ENCODE results near the gene C20orf141.
"Not testable (repeated sequence)": the region's sequence is repeated elsewhere in the genome, so short reads cannot be mapped to it uniquely, and the experiment has no call there.

C20orf141 gene

DNA sequence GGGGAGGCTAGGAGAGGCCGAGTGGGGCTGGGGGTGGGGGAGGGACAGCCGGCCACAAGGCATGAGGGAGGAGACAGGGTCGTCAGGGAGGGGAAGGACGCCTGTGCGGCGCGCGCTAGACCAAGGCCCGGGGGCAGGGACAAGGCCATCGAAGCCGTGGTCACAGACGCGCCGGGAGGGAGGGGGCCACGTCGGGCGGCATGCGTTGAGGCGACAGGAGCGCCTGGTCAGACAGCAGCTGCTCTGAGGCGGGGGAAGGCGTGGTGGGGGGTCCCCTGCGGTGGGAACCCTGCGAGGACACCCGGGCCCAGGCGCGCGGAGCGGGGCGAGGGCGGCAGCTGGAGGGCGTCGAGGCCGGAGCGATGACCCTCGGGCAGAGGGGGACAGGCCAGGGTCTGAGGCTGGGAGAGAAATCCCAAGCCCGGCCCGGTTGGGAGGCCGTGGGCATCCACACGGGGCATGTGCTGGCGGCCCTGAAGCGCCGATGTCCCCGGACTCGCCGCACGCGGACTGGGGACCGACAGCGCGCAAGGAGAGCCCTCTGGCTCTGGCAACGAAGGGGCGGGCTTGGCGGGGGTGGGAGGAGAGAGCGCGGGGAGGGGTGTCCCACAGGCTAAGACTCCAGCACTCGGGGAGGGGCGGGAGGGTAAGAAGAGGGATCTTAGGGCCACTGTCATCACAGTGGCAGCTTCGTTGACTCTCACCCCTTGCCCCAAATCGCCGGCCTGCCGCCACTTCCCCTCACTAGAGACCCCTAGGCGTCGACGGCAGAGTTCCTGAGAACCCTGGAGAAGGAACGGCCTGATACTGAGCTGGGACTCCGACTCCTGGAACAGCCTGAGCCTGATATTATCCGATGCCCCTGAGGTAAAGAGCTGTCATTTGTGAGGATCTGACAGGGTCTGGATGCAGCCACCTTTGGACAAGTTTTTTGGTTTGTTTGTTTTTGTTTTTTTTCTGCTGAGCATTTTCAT, 6.4 kb downstream of the C20orf141 start:
- no peak overlapping the region for H3K9ac ChIP-seq (ENCODE audit: low read depth in 1 of 2, low read length in 2 of 2)
- H3K4me1 ChIP-seq (ENCODE audit: control insufficient read depth in 2 of 2, insufficient read depth in 2 of 2, low read length in 2 of 2), result no peaks in the 10 kb centered on the region
- peaks cover 21 to 23% of the 10 kb centered on the region in 2 donors for H3K27me3 ChIP-seq (ENCODE audit: control insufficient read depth in 2 of 2, insufficient read depth in 2 of 2, low read length in 2 of 2)
- H3K9me3 ChIP-seq (ENCODE audit: control insufficient read depth in 2 of 2, low read length in 2 of 2), result no peaks in the 10 kb centered on the region
- H3K4me3 ChIP-seq (ENCODE audit: low read length in 2 of 2), result no peak overlapping the region
- no peak overlapping the region for H3K27ac ChIP-seq (ENCODE audit: low read depth in 2 of 2, low read length in 2 of 2)
- H3K36me3 ChIP-seq (ENCODE audit: control insufficient read depth in 2 of 2, insufficient read depth in 2 of 2, low read length in 2 of 2), result no peaks in the 10 kb centered on the region

DNA sequence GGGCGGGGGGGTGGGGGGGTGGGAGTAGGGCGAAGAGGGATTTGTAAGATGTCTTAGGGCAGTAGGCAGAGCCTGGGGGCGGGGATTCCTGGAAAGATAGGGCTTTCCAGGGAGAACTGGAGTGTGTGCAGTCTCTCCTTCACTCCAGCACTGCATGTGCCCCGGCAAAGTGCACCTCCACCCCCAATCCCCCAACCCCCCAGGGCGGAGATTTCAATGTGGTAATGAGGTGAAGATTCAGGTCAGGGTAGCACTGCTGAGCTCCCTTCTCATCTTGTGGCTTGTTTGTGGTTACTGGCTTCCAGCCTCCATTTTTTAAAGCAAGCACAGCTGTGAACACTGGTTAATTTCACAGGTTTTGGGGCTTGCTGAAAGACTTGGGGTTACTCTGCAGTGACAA, 7.3 kb downstream of the C20orf141 start:
- H3K9me3 ChIP-seq (ENCODE audit: control insufficient read depth in 2 of 2, low read length in 2 of 2), result no peaks in the 10 kb centered on the region
- no peak overlapping the region for H3K27ac ChIP-seq (ENCODE audit: low read depth in 2 of 2, low read length in 2 of 2)
- no peaks in the 10 kb centered on the region for H3K4me1 ChIP-seq (ENCODE audit: control insufficient read depth in 2 of 2, insufficient read depth in 2 of 2, low read length in 2 of 2)
- peaks cover 21 to 26% of the 10 kb centered on the region in 2 donors for H3K27me3 ChIP-seq (ENCODE audit: control insufficient read depth in 2 of 2, insufficient read depth in 2 of 2, low read length in 2 of 2)
- no peaks in the 10 kb centered on the region for H3K36me3 ChIP-seq (ENCODE audit: control insufficient read depth in 2 of 2, insufficient read depth in 2 of 2, low read length in 2 of 2)
- H3K9ac ChIP-seq (ENCODE audit: low read depth in 1 of 2, low read length in 2 of 2), result no peak overlapping the region
- H3K4me3 ChIP-seq (ENCODE audit: low read length in 2 of 2), result no peak overlapping the region

DNA sequence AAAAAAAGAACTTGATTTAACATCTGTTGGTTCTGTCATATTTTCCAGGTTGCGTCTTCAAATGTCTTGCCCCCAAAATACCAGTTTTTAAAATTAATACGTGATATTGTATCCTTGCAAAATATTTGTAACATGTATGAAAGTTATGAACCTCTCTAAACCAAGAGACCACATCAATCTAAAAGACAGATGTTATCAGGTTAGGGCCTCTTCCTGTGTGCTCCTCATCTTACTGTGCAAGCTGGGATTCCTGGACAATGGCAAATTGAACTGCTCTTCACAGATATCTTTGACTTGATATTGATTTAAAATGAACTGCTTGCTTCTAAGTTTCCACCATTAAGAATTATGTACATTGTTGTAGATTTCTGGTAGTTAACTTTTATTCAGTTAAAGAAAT, 11.0 kb downstream of the C20orf141 start:
- H3K27ac ChIP-seq (ENCODE audit: low read depth in 2 of 2, low read length in 2 of 2), result no peak overlapping the region
- H3K9ac ChIP-seq (ENCODE audit: low read depth in 1 of 2, low read length in 2 of 2), result no peak overlapping the region
- no peaks in the 10 kb centered on the region for H3K9me3 ChIP-seq (ENCODE audit: control insufficient read depth in 2 of 2, low read length in 2 of 2)
- H3K27me3 ChIP-seq (ENCODE audit: control insufficient read depth in 2 of 2, insufficient read depth in 2 of 2, low read length in 2 of 2), result peaks cover 12 to 22% of the 10 kb centered on the region in 2 donors
- no peaks in the 10 kb centered on the region for H3K36me3 ChIP-seq (ENCODE audit: control insufficient read depth in 2 of 2, insufficient read depth in 2 of 2, low read length in 2 of 2)
- no peaks in the 10 kb centered on the region for H3K4me1 ChIP-seq (ENCODE audit: control insufficient read depth in 2 of 2, insufficient read depth in 2 of 2, low read length in 2 of 2)
- no peak overlapping the region for H3K4me3 ChIP-seq (ENCODE audit: low read length in 2 of 2)

- H3K4me1 ChIP-seq (ENCODE audit: control insufficient read depth in 2 of 2, insufficient read depth in 2 of 2, low read length in 2 of 2), result no peaks in the 10 kb centered on the region
- H3K36me3 ChIP-seq (ENCODE audit: control insufficient read depth in 2 of 2, insufficient read depth in 2 of 2, low read length in 2 of 2), result no peaks in the 10 kb centered on the region
These were observed 11.9 kb downstream of the C20orf141 start for GRCh38 chr20:2826655-2827054.

DNA sequence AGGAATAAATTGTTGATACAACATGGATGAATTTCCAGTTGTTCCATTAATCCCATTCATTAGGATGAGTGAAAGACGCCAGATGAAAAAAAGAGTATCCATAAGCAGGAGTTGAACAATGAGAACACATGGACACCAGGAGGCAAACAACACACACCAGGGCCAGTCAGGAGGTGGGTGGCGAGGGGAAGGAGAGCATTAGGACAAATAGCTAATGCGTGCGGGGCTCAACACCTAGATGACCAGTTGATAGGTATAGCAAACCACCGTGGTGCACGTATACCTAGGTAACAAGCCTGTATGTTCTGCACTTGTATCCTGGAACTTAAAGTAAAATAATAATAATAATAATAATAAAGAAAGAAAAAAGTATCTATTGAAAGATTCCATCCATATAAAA, 14.6 kb downstream of the C20orf141 start:
- H3K9ac ChIP-seq (ENCODE audit: low read depth in 1 of 2, low read length in 2 of 2), result no peak overlapping the region
- H3K27me3 ChIP-seq (ENCODE audit: control insufficient read depth in 2 of 2, insufficient read depth in 2 of 2, low read length in 2 of 2), result peaks cover 2 to 18% of the 10 kb centered on the region in 2 donors
- H3K4me1 ChIP-seq (ENCODE audit: control insufficient read depth in 2 of 2, insufficient read depth in 2 of 2, low read length in 2 of 2), result no peaks in the 10 kb centered on the region
- H3K9me3 ChIP-seq (ENCODE audit: control insufficient read depth in 2 of 2, low read length in 2 of 2), result no peaks in the 10 kb centered on the region
- H3K36me3 ChIP-seq (ENCODE audit: control insufficient read depth in 2 of 2, insufficient read depth in 2 of 2, low read length in 2 of 2), result no peaks in the 10 kb centered on the region
- no peak overlapping the region for H3K4me3 ChIP-seq (ENCODE audit: low read length in 2 of 2)
- no peak overlapping the region for H3K27ac ChIP-seq (ENCODE audit: low read depth in 2 of 2, low read length in 2 of 2)

More at GRCh38 chr20:2826655-2827054, 11.9 kb downstream of the C20orf141 start:
- H3K27me3 ChIP-seq (ENCODE audit: control insufficient read depth in 2 of 2, insufficient read depth in 2 of 2, low read length in 2 of 2), result peaks cover 7 to 18% of the 10 kb centered on the region in 2 donors
- no peak overlapping the region for H3K4me3 ChIP-seq (ENCODE audit: low read length in 2 of 2)
- H3K9me3 ChIP-seq (ENCODE audit: control insufficient read depth in 2 of 2, low read length in 2 of 2), result no peaks in the 10 kb centered on the region
- H3K27ac ChIP-seq (ENCODE audit: low read depth in 2 of 2, low read length in 2 of 2), result no peak overlapping the region
- no peak overlapping the region for H3K9ac ChIP-seq (ENCODE audit: low read depth in 1 of 2, low read length in 2 of 2)

GRCh38 chr20:2831206-2831605, 16.4 kb downstream of the C20orf141 start:
- not testable (repeated sequence) for H3K4me3 ChIP-seq (ENCODE audit: low read length in 2 of 2); H3K27ac ChIP-seq (ENCODE audit: low read depth in 2 of 2, low read length in 2 of 2); H3K4me1 ChIP-seq (ENCODE audit: control insufficient read depth in 2 of 2, insufficient read depth in 2 of 2, low read length in 2 of 2); H3K9ac ChIP-seq (ENCODE audit: low read depth in 1 of 2, low read length in 2 of 2); H3K9me3 ChIP-seq (ENCODE audit: control insufficient read depth in 2 of 2, low read length in 2 of 2); H3K36me3 ChIP-seq (ENCODE audit: control insufficient read depth in 2 of 2, insufficient read depth in 2 of 2, low read length in 2 of 2)
- H3K27me3 ChIP-seq (ENCODE audit: control insufficient read depth in 2 of 2, insufficient read depth in 2 of 2, low read length in 2 of 2), result peaks cover 2 to 13% of the 10 kb centered on the region in 2 donors

DNA sequence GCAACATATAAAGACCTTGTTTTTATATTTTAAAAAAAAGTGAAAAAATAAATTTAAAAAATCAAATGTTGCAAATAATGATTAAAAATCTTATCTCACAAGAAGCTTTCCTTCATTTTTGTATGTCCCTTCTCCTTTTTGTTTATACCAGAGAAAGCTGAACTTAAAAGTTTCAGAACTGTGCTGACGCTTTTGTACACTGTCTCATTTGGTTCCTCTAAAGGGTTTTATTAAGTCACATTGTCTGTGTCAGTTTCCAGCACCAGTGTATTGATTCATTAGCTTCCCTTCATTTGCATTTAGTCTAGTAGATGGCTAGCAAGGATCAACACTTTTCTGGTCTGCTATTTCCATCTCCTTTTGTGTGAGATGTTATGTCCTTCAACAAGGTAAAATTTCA, 19.0 kb downstream of the C20orf141 start:
- Histone ChIP-seq H3K4me3 (ENCODE audit: low read length in 2 of 2) (no peak overlapping the region), H3K4me1 (ENCODE audit: control insufficient read depth in 2 of 2, insufficient read depth in 2 of 2, low read length in 2 of 2) (no peaks in the 10 kb centered on the region), H3K36me3 (ENCODE audit: control insufficient read depth in 2 of 2, insufficient read depth in 2 of 2, low read length in 2 of 2) (peaks cover 0 to 3% of the 10 kb centered on the region in 2 donors), H3K27me3 (ENCODE audit: control insufficient read depth in 2 of 2, insufficient read depth in 2 of 2, low read length in 2 of 2) (peaks cover 2 to 5% of the 10 kb centered on the region in 2 donors), H3K9me3 (ENCODE audit: control insufficient read depth in 2 of 2, low read length in 2 of 2) (no peaks in the 10 kb centered on the region), H3K27ac (ENCODE audit: low read depth in 2 of 2, low read length in 2 of 2) (no peak overlapping the region), H3K9ac (ENCODE audit: low read depth in 1 of 2, low read length in 2 of 2) (no peak overlapping the region)

- H3K4me1 ChIP-seq (ENCODE audit: control insufficient read depth in 2 of 2, insufficient read depth in 2 of 2, low read length in 2 of 2), result peaks cover 0 to under 1% of the 10 kb centered on the region in 2 donors
- peaks cover 0 to 3% of the 10 kb centered on the region in 2 donors for H3K36me3 ChIP-seq (ENCODE audit: control insufficient read depth in 2 of 2, insufficient read depth in 2 of 2, low read length in 2 of 2)
- H3K4me3 ChIP-seq (ENCODE audit: low read length in 2 of 2), result no peak overlapping the region
- H3K9me3 ChIP-seq (ENCODE audit: control insufficient read depth in 2 of 2, low read length in 2 of 2), result no peaks in the 10 kb centered on the region
- no peaks in the 10 kb centered on the region for H3K27me3 ChIP-seq (ENCODE audit: control insufficient read depth in 2 of 2, insufficient read depth in 2 of 2, low read length in 2 of 2)
- no peak overlapping the region for H3K9ac ChIP-seq (ENCODE audit: low read depth in 1 of 2, low read length in 2 of 2)
- H3K27ac ChIP-seq (ENCODE audit: low read depth in 2 of 2, low read length in 2 of 2), result no peak overlapping the region
These were observed 19.8 kb downstream of the C20orf141 start for GRCh38 chr20:2834401-2835110.

- no peaks in the 10 kb centered on the region for H3K9me3 ChIP-seq (ENCODE audit: control insufficient read depth in 2 of 2, low read length in 2 of 2)
- H3K27ac ChIP-seq (ENCODE audit: low read depth in 2 of 2, low read length in 2 of 2), result no peak overlapping the region
- no peak overlapping the region for H3K4me3 ChIP-seq (ENCODE audit: low read length in 2 of 2)
- H3K9ac ChIP-seq (ENCODE audit: low read depth in 1 of 2, low read length in 2 of 2), result no peak overlapping the region
- peaks cover 5 to 6% of the 10 kb centered on the region in 2 donors for H3K4me1 ChIP-seq (ENCODE audit: control insufficient read depth in 2 of 2, insufficient read depth in 2 of 2, low read length in 2 of 2)
- peaks cover 0 to 3% of the 10 kb centered on the region in 2 donors for H3K36me3 ChIP-seq (ENCODE audit: control insufficient read depth in 2 of 2, insufficient read depth in 2 of 2, low read length in 2 of 2)
- H3K27me3 ChIP-seq (ENCODE audit: control insufficient read depth in 2 of 2, insufficient read depth in 2 of 2, low read length in 2 of 2), result no peaks in the 10 kb centered on the region
These were observed 20.6 kb downstream of the C20orf141 start for GRCh38 chr20:2835331-2835796.

- Histone ChIP-seq H3K4me1 (ENCODE audit: control insufficient read depth in 2 of 2, insufficient read depth in 2 of 2, low read length in 2 of 2) (peaks cover 6% of the 10 kb centered on the region in 2 donors), H3K9ac (ENCODE audit: low read depth in 1 of 2, low read length in 2 of 2) (no peak overlapping the region), H3K27me3 (ENCODE audit: control insufficient read depth in 2 of 2, insufficient read depth in 2 of 2, low read length in 2 of 2) (no peaks in the 10 kb centered on the region), H3K9me3 (ENCODE audit: control insufficient read depth in 2 of 2, low read length in 2 of 2) (no peaks in the 10 kb centered on the region), H3K27ac (ENCODE audit: low read depth in 2 of 2, low read length in 2 of 2) (no peak overlapping the region), H3K4me3 (ENCODE audit: low read length in 2 of 2) (no peak overlapping the region), H3K36me3 (ENCODE audit: control insufficient read depth in 2 of 2, insufficient read depth in 2 of 2, low read length in 2 of 2) (peaks cover 0 to 3% of the 10 kb centered on the region in 2 donors)
These were observed 21.2 kb downstream of the C20orf141 start for GRCh38 chr20:2836035-2836434.
